Frontal cortex (tissue), 4 donors: Measurements from ENCODE around the gene MYH11. TPM values are rescaled to one million over a fixed set of nuclear protein-coding genes. Genes with fewer than 3 reads are reported as not detected.
A peak's percentile ranks its signal among the peaks of the same experiment; 100 is the strongest.
"Not testable (repeated sequence)": the region's sequence is repeated elsewhere in the genome, so short reads cannot be mapped to it uniquely, and the experiment has no call there.

Source experiments
- DNase-seq, 2 donors: peaks; one replicate each; pipeline ENCODE4 v3.0.0; 2012; ENCODE audit warnings: low spot score in 2 of 2
- FAIRE-seq: peaks from 2 replicates; lab custom pipeline; 2012; peaks lifted over from hg19 to GRCh38; lab: Jason Lieb, UNC
- total RNA-seq: library from RNA; depleted of rRNA; stranded (reverse); fragments of >200 nt; gene quantifications from one replicate; pipeline ENCODE4 v1.2.3, GENCODE V29; 2014
- donor health status: control.
- donor health status: control.
- donor health status: control.

MYH11 gene
- total RNA-seq, 1 donor from 2014 or later: 1.2 TPM

DNA sequence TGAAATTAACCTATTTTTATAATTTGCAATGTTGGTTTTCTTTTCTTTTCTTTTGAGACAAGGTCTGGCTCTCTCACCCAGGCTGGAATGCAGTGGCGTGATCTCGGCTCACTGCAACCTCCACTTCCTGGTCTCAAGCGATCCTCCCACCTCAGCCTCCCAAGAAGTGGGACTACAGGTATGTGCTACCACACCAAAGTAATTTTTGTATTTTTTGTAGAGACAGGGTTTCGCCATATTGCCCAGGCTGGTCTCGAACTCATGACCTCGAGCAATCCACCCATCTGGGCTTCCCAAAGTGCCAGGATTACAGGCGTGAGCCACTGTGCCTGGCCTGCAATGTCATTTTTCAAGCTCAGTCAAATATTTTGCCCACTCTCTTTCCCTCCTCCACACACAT lies 36.0 kb downstream of the MYH11 start:
- DNase-seq (no peak), FAIRE-seq (no peak)

DNA sequence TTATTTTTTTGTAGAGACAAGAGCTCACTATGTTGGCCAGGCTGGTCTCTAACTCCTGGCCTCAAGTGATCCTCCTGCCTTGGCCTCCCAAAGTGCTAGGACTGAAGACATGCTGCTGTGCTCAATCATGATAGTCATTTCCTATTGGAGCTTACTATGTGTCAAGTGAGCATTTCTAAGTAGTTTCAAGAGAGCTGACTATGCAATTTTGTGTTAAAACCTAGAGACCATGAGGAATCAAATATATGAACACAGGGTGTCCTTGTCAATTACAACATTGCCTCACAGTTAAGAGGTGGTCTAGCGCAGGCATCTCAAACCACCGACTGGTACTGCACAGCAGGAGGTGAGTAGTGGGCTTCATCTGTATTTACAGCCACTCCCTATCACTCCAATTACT lies 37.8 kb downstream of the MYH11 start:
- FAIRE-seq (no peak), DNase-seq (no peak)

DNA sequence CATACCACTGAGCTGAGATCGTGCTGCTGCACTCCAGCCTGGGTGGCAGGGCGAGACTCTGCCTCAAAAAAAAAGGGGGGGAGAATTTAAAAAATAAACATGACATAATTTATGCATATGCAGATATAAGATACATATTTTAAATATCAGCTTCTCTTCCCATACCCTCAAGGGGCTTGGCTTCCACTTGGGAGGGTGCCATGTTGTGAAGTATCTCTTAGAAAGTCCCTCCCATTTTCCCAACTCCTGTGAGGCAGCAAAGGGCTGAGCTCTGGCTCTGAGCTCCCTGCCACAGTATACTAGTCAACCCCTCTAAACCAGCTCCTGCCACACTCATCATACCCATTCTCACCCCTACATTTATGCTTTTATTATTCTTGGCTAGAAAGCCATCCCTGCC lies 39.4 kb downstream of the MYH11 start:
- FAIRE-seq (no peak), DNase-seq (no peak)

DNA sequence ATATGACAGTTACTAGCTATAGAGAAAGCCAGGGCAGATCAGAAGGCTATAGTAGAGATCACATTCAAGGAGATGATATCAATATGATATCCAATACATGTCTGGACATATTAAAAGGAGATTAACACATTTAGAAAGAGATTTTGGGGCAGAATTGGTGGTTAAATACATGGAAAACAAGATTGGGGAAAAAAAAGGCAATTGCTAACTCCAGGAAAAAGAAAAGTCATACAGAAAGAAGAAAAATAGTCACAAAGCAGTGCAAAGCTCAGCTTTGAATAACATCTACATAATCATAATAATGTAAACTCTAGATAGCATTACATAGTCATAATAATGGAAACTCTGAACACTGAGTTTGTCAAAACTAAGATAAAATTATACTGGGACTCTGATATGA lies 40.6 kb downstream of the MYH11 start:
- DNase-seq (no peak), FAIRE-seq (no peak)

DNA sequence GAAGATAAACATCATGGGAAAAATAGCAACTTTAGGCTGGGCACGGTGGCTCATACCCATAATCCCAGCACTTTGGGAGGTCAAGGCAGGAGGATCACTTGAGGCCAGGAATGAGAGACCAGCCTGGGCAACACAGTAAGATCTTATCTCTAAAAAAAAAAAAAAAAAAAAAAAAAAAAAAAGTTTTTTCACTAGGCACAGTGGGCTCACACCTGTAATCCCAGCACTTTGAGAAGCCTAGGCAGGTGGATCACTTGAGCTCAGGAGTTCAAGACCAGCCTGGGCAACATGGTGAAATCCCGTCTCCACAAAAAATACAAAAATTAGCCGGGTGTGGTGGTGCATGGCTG lies 44.5 kb downstream of the MYH11 start:
- not testable (repeated sequence) for FAIRE-seq, DNase-seq

DNA sequence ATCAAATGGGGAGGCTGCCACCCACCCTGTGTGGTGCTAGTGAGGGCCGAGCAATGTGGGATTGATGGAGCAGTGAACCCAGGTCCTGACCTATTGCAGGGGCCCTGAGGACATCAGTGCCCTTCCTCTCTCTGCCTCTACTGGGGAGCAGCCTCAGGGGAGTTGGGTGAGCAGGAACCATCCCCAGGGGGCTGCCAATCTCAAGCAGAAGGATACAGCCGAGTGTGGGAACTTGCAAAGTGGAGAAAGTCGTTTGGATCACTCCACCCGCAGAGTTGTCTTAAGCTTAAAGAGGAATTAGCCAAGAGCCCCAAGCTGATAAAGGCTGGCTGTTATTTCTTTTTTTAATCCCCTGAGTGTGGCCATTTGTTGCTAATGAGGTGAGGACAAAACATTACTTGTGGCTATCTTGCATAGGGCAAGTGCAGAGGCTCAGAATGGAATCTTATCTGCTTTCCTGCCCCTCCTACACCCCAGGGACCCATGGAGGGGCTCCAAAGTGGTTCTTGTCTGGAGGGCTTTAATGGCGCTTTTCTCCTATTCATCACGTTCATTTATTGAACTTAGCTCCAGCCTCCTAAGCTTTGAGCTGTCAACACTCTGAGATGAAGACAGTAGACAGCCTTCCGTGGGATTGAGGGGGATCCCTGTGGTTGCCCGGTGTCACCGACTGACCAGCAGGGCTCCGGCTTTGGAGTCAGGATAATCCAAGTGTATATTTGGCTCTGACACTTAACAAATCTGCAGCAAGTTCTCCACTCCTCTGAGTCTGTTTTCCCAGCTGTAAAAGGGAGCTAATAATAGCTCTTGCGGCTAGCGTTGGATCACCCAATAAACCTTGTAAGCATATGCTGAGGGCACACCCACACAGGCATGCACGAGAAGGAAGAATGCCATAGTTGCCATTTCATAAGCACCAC lies 45.1 kb downstream of the MYH11 start:
- peak in 1 of 2 donors; percentile 37 for DNase-seq
- no peak for FAIRE-seq

DNA sequence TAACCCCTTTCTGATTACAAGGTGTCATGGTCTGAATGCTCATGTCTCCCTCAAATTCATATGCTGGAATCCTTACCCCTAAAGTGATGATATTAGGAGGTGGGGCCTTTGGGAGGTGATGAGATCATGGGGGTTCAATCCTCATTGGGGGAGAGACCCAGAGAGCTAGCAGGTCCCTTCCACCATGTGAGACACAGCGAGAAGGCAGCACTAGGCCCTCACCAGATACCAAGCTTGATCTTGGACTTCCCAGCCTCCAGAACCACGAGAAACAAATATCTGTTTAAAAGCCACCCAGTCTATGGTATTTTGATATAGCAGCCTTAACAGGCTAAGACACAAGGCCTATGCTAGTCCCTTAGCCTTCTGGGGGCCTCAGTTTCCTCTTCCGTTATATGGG lies 45.9 kb downstream of the MYH11 start:
- no peak for DNase-seq
- no peak for FAIRE-seq

DNA sequence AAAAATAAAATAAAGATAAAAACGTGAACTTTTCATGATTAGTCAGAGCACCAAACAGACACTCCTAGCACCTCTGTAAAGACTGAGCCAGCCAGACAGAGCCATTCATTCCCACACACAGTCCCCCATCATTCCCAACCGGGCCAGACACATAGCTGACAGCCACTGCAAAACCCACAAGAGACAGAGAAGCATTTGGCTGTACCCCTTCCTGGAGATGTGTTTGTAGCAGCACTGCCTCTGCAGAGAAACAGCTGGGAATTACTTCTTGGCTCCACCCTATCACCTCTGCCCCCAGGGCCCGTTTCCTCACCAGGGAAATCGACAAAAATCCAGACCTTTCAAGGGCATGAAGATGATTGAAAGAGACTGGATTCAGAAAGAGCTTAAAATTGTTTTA lies 46.4 kb downstream of the MYH11 start:
- FAIRE-seq (no peak), DNase-seq (no peak)

DNA sequence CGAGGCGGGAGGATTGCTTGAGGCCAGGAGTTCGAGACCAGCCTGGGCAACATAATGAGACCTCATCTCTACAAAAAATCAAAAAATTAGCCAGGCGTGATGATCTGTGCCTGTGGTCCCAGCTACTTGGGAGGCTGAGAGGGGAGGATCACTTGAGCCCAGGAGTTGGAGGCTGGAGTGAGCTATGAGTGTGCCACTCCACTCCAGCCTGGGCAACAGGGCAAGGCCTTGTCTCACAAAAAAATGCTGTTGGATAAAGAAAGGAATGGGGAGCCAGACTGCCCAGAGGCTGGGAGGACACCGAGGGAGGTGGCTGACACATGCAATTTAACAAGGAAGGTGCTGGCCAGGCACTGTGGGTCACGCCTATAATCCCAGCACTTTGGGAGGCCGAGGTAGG lies 47.5 kb downstream of the MYH11 start:
- not testable (repeated sequence) for FAIRE-seq, DNase-seq

DNA sequence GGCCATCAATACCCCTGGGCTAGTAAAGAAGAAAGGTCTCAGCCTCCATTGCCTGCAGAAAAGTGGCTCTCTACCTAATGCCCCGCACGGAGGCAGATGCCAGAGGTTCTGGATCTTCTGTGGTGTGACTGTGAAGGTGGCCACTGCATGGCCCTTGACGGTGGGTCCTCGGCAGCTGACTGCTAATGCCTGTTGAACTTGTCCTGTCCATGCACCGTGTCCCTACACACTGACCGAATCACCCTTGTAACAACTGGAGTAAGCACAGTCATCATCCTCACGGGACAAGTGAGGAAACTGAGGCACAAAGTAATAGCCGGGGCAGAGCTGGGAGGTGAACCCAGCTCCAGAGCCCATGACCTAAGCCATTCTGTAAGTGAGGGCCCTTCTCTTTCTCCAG lies 48.8 kb downstream of the MYH11 start:
- FAIRE-seq (no peak), DNase-seq (no peak)

DNA sequence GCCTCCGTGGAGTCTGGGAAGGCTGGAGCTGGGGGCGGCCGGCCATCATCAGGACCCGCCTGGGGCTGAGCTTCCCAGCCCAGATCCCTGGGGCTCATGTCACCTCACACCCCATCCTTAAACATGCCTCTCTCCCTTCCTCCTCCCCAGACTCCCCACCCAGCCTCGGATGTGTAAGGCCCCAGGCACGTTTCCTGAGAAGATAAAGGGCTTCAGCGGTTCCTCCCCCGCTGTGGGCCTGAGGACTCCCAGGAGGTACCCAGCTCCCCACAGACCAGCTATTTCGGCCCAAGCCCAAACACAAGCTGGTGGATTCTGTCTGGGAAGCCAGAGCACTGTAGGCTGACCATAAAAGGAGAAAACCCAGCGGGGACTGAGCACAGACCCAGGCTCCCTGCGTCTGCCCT lies 49.2 kb downstream of the MYH11 start:
- DNase-seq (no peak), FAIRE-seq (no peak)

DNA sequence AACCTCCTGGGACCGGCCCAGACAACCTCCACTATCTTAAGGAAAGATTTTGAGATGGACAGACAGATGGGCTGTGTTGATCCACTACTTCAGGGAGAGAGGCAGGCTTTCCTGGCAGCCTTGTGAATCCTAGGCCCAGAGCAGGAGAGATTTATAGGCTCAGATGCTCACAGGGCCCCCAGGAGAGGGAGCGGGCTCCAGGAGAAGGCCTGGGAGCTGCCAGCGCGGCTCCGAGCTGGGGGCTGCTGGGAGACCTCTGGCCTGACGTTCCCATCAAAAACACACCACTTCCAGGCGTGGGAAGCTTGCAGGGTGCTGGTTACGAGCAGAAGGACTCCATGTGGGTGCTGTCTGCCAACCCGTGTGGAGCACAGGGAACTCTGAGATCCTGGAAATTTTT lies 53.2 kb downstream of the MYH11 start:
- FAIRE-seq (no peak), DNase-seq (no peak)

DNA sequence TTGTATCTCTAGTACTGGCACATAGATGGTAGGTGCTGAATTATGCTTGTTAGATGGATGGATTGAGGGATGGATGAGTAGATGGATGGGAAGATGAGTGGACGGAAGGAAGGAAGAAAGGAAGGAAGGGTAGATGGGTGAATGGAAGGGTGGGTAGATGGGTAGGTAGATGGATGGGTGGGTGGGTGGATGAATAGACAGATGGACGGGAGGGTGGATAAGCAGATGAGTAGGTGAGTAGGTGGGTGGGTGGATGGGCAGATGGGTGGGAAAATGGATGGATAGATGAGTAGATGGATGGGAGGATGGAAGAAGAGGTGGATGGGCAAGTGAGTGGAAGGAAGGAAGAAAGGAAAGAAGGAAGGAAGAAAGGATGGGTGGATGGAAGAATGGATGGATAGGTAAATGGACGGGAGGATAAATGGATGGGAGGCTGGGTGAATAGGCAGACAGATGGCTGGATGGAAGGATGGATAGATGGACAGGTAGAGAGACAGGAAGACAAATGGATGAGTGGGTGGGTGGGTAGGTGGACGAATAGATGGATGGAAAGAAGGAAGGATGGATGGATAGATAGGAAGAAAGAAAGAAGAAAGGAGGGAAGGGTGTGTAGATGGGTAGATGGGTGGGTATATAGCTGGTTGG lies 56.9 kb downstream of the MYH11 start:
- FAIRE-seq: no peak

DNA sequence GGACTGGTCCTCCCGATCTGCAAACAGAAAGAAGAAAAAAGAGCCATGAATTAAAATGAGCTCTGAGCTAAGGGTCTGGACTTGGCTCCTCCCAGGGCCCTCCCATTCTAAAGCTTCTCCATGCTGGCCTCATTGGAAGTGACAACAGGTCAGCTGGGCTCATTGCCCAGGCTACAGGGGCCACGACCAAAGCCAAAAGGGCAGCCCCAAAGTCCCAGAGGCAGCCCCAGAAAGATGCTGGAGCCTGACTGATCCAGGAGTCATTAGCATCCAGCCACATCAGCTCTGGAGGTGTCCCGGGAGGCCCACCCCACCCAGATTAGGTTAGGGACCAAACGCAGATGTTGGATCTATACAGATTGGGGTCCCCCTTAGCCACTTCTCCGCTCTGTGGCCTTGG lies 58.2 kb downstream of the MYH11 start:
- FAIRE-seq: no peak

More for the DNA sequence above, 56.9 kb downstream of the MYH11 start:
- no peak for DNase-seq

DNA sequence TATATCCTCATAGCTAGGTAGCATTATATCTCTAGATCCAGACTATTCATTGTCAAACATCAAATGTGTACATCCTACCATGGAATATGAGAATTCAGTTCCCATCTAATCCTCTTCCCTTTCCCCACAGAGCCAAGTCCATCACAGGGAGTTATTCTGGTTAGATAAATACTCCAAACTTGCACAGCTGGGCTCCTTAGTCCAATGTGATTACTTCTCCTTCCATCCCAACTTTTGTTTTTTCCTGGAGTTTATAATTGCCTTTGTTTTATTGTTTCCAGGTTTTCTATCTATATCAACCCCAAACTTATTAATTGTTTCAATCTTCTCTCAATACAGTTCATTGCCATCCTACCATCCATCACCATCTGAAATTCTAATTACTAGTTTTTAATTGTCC lies 59.9 kb downstream of the MYH11 start:
- FAIRE-seq (no peak), DNase-seq (no peak)

More for the DNA sequence above, 58.2 kb downstream of the MYH11 start:
- no peak for DNase-seq

DNA sequence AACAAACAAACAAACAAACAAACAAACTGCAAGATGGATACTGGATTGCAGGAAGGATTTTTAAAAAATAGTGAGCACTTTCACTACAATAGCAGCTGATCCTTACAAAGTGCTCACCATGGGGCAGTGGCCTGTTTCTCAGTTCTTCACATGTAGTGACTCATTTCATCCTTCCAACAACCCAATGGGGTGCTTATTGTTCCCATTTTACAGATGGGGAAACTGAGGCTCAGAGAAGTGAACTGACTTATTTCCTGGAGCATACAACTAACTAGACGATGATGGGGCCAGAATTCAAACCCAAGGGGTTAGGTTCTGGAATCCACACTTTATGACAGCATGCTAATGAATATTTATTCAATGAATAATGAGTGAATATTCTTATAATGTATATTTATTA lies 61.2 kb downstream of the MYH11 start:
- DNase-seq (no peak), FAIRE-seq (no peak)

DNA sequence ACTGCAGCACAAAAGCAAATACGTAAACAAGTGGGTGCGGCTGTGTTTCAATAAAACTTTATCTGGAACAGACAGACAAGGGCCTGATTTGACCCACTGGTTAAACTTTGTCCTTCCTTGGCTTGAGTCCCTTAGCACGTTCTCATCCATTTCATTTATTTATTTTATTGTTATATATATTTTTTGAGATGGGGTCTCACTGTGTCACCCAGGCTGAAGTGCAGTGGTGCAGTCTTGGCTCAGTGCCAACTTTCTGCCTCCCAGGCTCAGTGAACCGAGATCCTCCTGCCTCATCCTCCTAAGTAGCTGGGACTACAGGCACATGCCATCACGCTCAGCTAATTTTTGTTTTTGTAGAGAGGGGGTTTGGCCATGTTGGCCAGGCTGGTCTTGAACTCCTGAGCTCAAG lies 64.3 kb downstream of the MYH11 start:
- DNase-seq: no peak
- FAIRE-seq: no peak

DNA sequence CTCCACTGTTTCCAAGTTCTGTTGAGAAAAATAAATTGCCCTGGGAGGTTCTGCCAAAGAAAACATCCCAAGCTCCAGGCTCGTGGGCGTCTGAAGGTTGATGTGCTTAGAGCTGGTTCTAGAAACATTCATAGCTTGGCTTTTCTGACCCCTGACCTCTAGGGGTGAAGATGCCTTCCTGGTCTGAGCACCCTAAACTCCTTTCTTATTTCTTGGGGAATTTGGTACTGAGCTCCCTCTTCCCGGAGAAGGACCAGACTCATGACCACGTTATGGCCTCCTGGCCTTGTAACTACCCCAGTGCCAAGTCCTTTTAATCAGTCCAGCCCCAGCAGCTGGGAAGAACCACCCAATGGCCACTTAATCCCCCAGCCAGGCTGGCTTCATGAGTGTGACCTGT lies 66.4 kb downstream of the MYH11 start:
- FAIRE-seq (no peak), DNase-seq (no peak)

DNA sequence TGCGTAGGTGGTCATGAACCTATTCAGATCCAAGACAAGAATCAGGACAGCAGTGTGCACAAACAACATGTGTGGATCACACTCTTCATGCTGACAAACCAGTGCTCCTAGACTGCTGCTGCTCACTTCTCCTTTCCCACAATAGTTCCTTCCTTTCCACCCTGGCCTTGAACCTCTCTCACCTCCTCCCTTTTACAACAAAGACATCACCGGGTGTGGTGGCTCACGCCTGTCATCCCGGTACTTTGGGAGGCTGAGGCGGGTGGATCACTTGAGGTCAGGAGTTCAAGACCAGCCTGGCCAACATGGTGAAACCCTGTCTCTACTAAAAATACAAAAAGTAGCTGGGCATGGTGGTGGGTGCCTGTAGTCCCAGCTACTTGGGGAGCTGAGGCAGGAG lies 67.0 kb downstream of the MYH11 start:
- FAIRE-seq, DNase-seq: not testable (repeated sequence)

DNA sequence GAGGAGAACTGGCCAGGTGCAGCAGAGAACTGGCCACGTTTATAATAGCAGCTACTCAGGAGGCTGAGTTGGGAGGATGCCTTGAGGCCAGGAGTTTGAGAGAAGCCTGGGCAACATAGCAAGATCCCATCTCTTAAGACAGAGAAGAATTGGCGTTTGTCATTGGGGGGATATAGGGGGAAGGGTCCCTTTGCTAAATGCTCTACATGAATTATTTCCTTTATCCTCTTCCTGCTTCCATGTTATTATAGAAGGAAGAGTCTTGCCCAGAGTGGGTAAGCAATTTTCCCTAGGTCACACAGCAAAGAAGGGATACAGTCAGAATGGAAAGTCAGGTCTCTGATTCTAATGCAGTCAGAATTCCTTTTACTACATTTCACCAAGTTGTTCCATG lies 68.0 kb downstream of the MYH11 start:
- FAIRE-seq (no peak), DNase-seq (no peak)

DNA sequence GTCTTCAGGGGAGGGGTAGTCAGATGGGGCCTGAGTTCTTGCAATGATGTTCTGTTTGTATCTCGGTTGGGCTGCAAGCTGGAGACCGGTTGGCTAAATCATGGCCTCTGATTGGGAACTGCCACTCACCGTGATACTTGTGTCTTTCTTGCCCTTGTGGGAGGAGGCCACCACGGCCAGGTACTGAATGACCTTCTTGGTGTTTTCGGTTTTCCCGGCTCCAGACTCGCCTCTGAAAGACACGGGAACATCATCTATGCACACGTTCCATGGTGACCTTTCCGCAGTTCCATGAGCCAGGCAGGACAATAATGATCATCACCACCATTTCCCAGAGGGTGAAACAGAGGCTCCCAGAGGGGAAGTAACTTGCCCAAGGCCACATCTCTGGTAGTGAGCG lies 70.3 kb downstream of the MYH11 start:
- FAIRE-seq (no peak), DNase-seq (no peak)
